Esophagus mucosa (tissue), 1 donor: ENCODE data around the gene DLX3. TPM values are rescaled to one million over a fixed set of nuclear protein-coding genes. Genes with fewer than 3 reads are reported as not detected.
"Not testable (repeated sequence)": the region's sequence is repeated elsewhere in the genome, so short reads cannot be mapped to it uniquely, and the experiment has no call there.

Experiments
- ATAC-seq: fragments of 200-7000 bp; cut with Tn5 transposase; one replicate; pipeline ENCODE4 v1.9.1; 2020
- total RNA-seq: library from RNA; stranded (reverse); gene quantifications from one replicate; pipeline ENCODE4 v1.2.4, GENCODE V29; 2023
- donor health status: DM: yes; HTN: yes; CAD: no.

DLX3 gene
- 4.0 TPM for total RNA-seq

DNA sequence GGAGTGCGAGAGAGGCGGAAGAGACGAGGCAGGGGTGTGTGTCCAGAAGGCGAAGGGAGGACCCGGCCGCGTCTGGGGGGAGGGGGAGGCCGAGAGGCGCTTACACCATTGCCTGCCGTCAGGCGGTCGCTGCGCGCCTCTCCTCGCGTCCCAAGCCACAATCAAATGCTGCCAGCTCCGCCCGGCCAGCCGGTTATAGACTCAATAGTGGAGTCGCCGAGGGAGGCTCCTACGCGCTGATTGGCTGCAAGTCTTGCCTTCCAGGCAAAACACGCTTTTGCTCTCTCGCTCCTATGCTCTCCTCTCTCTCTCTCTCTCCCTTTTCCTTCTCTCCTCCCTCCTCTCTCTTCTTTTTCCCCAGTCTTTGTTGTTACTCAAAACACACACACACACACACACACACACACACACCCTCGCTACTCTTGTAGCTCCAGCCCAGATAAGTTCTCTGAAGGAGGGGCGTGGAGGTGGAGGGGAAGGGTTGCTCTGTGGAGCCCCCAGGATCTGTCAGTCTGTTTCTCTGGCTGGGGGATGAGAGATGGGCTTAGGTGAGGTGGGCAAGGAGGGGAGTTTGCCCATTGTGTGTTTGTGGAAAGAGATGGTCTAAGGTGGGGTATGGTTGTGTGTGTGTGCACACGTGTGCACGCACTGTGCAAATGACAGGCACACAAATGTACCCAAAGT lies at the start of gene DLX3:
Gene DLX3, minus strand, starts transcription at position 170 of the 684 bp plus-strand sequence. CDS start 226 bp downstream, outside the sequence.
- peak; percentile 59 for ATAC-seq

DNA sequence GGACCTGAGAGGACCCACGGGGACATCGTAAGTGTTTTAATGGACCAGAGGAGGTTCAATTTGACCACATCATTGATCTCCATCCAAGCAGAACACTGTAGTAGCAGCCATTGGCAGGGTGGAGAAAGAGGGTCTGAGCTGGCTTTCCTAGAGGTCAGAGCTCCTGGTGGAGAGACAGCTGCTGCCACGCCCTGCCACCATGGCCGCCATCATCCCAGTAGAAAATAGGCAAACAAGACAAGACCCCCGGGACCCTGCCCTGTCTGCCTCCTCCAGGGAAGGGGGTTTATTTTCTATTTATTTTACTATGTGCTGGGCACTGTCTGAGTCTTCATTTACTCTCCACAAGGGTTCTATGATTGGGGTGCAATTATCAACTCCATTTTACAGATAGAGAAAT lies 49.5 kb upstream of the DLX3 start:
- no peak for ATAC-seq

DNA sequence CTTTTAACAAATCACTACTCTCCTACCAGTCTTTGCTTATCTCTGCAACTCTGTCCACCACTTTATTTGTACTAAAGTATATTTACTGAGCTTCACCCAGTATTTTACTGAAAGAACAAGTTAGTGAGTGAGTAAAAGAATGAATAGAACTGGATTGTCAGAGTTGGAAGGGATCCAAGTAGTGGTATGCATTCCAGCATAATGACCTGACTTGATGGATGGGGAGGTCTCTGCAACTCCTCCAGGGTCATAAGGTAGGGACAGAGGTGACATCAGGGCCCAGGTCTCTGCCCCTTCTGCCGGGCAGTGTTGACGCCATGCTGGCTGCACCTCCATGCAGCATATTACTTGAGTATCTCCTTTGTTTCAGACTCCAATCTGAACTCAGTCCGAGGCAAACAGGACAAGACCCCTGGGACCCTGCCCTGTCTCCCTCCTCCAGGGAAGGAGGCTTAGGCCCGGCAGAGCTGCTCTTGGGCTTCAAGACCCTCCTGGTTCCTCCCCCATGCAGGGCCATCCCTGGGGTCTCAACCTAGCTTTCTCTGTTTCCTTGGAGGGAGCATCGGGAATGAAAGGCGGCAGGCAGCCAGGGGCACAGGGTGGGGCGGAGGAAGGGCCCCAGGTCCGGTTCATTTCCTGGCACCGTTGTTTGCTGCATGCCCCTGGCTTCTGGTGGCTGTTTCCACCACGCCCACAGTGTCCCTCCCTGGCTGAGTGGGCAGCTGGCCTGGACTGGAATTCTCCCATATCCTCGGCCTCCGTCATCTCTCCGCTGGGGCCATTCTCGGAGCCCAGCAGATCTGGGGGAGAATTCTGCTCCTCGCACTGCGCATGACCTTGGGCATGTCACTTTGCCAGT lies 48.5 kb upstream of the DLX3 start:
- peak; percentile 17 for ATAC-seq

DNA sequence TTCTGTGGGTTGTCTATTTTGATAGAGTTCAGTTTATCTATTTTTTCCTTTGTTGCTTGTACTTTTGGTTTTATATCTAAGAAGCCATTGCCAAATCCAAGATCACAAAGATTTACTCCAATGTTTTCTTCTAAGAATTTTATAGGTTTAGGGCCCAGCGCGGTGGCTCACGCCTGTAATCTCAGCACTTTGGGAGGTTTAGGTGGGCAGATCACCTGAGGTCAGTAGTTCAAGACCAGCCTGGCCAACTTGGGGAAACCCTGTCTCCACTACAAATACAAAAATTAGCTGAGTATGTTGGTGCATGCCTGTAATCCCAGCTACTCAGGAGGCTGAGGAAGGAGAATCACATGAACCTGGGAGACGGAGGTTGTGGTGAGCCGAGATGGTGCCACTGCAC lies 47.2 kb upstream of the DLX3 start:
- no peak for ATAC-seq

DNA sequence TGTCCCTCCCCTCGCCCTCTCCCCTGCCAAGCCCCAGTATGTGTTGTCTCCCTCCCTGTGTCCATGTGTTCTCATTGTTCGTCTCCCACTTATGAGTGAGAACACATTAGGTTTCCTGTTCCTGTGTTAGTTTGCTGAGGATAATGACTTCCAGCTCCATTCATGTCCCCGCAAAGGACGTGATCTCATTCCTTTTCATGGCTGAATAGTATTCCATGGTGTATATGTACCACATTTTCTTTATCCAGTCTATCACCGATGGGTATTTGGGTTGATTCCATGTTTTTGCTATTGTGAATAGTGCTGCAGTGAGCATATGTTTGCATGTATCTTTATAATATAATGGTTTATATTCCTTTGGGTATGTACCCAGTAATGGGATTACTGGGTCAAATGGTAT lies 45.5 kb upstream of the DLX3 start:
- not testable (repeated sequence) for ATAC-seq

DNA sequence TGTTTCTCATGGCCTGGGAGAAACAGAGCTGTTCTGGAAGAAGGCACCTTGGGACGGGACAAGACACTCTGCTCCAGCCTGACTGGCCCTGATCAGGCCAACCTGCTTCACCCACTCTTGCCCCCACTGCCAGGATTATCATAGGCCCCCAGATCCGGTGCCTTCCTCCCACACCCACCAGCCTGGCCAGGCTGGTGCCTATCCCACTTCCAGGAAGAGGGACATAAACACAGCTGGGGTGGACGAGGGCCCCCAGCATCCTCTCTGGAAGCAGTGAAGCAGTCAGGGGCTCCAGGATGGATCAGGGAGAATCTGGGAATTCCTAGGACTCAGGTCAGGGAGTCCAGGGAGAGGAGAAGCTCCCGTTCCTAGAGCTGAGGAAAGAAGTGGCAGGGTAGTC lies 44.0 kb upstream of the DLX3 start:
- no peak for ATAC-seq

DNA sequence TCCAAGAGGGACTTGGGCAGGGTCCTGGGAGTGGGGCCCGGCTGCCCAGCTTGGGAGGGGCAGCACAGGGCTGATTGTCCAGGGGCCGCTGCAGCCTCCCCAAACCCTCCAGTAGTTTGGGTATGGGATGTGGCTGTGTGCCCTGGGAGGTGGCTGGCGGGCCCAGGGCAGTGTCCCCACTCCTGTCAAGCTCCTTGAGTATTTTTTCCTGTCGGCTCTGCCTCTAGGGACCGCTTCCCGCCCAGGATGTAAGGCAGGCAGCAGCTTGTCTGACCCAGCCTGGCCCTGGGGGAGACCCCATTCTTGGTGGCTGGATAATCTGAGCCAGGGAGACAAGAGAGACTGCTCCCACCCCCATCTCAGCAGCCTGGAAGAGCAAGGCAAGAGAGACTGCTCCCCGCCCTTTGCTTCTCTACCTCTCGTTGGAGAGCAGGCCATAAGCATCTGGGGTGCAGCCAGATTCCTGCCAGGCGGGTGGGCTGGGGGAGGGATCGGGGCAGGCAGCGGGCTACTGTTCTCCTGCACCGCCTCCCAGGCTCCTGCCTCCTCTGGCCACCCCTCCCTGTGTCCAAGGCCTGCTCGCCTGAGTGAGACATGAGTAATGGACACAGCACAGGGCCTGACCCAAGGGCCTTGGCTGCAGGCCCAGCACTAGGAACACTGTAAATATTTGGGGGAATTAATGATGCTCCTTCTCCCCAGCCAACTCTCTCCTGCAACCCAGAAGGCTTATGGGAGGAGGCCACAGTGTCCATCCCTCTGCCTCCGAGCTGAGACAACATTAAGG lies 42.5 kb upstream of the DLX3 start:
- peak; percentile 58 for ATAC-seq

DNA sequence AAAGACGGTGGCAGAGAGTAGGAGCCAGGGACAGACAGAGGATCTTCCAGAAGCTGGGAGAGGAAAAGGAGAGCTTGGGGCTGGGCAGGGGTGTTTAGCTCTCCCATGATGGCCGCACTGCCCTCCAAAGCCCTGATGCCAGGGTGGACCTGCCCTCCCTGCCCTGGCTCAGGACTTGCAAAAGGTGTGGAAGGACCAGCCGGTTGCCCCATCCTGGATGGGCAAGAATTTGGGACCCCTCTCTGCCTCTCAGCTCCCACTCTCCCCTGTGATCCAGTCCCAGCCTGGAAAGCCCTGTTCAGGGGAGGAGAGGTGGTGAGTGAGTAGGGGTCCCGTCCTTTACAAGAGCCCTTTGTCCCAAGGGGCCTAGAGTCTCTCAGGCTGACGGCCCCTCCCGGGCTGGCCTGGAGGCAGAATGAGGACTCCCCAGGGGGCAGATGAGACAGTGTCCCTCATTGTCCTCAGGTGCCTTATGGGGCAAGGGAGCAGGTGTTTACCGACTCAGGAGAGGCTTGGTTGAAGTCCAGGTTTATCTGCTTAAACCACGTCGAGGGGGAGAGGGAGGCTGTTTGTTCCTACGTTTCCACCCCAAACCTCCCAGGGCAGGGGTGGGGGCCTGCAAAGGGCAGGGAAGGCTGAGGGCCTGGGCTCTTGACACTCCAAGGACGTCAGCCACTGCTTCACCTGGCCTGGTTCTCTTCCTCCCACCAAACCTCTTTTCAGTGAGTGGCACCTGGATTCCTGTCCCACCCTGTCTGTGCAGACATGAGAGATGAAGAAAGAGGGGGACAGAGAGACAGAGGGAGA lies 41.6 kb upstream of the DLX3 start:
- ATAC-seq = no peak

DNA sequence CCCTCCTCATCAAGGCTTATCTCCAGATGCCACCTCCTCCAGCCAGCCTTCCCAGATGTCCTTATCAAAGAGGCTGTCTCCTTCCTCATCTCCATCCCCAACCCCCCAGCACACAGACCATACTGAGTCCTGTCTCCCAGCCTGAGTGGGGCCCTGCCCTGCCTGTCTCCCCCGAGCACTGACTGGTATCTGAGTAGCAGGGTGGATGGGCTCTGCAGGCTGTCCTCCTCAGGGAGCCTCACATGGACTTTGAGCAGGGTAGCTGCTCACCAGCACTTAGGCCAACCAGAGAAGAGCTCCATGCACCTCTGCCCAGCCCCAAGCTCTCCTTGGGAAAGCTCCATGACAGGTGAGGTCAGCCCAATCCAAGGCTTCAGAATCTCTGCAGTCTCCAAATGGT lies 40.9 kb upstream of the DLX3 start:
- ATAC-seq = no peak

DNA sequence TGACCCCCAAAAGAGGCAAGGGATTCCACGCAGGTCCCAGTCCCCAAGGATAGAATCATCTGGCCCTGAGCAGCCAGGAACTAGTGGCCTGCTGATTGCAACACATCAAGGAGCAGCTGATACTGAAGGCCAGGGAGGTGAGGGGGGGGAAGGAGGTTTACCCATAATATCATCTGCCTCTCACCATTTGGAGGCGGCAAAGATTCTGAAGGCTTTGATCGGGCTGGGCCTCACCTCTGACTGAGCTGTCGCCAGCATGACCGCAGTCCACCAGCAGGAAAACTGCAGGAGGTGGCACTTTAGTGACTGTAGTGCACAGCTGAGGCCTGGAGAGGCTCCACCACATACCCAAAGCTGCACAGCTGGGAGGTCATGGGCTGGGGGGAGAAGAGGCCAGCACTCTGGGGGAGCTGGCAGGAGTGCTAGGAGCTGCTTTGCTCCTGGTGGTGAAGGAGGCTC lies 40.4 kb upstream of the DLX3 start:
- no peak for ATAC-seq

DNA sequence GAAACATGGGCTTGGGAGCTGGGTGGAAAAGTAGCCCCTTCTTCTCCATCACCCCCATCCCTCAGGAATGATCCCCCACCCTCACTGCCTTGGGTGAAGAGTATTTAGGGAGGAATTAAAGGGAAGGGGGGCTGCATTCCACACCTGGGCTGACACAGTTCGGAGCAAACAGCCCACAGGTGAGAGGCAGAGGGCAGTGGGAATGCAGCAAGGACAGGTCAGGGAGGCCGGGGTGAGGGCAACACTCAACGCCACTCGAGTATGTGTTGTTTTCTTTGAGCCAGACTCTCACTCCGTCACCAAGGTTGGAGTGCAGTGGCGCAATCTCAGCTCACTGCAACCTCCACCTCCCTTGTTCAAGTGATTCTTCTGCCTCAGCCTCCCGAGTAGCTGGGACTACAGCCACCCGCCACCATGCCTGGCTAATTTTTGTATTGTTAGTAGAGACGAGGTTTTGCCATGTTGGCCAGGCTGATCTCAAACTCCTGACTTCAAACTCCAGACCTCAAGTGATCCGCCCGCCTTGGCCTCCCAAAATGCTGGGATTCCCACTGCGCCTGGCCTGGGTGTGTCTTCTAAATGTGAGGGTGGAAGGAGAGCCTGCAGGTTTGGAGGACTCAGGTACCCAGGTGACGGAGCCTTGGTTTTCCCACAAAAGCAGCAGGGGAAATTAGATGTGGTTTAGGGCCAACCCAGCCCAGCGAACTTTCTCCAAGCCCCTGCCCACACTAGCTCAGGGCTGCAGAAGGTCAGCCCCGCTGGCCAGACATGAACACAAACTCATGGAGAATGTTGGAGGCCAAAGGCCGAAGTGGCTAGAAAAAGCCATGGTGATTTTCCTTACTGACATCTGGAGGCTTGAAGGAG lies 39.7 kb upstream of the DLX3 start:
- ATAC-seq = no peak

DNA sequence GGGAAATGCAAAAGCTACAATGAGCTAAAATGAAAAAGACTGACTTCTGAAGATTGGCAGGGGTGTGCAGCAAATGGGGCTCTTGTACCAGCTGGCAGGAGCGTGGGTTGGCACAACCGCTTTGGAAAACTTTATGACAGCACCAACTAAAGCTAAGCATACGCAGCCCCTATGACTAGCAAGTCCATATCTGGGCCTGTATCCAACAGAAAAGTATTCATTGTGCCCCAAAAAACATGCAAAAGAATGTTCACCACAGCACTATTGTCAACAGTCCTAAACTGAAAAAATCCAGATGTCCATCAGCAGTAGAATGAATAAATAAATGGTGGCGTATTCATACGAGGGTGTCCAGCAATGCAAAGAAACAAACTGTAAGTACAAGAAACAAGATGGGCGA lies 38.3 kb upstream of the DLX3 start:
- ATAC-seq = no peak

DNA sequence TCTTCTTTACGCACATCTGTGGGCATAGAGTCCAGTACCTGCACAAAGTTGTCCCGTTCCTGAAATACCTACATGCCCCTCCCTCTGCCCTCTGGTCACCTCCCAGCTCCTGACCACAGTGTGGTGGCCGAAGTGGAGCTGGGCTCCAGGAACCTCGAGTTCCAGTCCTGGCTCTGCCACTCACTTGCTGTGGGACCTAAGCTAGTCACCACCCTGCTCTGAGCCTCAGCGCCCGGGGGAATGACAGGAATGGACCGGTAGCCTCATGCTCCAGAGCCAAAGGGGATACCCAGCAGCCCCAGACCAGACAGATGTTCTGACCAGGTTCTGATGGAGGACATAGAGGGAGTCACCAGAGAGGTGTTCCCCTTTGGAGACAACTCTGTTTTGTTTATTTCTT lies 34.2 kb upstream of the DLX3 start:
- no peak for ATAC-seq

DNA sequence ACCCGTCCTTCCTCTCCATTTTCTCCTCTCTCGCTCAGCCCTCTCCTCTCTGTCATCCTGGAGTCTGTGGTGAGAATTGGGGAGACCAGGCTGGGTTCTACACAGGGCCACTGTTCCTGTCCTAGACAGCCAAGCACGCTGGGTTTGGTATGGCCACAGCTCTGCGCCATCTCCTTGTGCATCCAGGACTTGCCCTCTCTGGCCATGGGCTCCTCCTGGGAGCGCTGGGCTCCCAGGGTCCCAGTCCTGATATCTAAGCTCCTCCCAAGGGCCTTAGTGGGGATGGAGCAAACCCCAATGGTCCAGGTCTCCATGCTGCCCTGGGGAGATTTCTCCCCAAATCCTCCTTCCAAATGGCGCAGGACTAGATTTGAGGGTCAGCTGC lies 33.7 kb upstream of the DLX3 start:
- no peak for ATAC-seq

DNA sequence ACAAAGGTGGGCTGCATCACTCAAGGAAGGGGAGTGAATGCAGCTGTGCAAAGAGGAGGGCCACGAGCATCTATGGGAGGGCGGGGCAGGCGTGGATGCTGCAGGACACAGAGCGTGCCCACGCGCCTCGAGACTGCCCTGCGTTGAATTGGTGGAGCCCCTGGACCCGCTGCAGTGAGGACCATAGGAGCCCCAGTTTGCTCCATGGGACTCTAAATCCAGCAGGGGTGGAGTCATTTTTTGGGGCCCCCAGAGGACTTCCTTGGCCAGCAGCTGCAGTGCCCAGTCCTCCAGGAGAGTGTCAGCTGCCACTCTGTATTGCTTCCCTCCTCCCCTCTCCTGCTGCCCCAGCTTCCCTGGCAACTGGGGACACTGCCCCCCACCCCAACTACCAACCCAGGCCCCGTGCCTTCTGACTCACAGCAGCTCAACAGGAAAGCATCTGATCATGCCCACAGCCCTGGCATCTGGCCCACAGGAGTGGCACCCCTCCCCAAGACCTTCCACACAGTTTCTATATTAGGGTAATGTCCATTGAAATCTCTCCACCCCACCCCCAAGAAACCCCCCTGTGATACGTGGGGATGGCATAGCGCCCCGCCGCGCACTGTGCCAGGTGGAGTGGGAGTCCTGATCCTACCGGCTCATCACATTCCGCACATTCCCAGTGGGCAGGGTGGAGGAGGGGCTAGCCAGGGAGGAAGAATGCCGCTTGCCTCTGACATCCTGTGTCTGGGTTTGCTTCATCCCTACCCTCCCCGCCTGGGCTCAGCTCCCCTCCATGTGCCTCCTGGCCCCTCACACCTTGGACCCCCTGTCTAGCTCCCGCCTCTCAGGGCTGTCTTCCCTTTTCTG lies 33.1 kb upstream of the DLX3 start:
- peak; percentile 49 for ATAC-seq

DNA sequence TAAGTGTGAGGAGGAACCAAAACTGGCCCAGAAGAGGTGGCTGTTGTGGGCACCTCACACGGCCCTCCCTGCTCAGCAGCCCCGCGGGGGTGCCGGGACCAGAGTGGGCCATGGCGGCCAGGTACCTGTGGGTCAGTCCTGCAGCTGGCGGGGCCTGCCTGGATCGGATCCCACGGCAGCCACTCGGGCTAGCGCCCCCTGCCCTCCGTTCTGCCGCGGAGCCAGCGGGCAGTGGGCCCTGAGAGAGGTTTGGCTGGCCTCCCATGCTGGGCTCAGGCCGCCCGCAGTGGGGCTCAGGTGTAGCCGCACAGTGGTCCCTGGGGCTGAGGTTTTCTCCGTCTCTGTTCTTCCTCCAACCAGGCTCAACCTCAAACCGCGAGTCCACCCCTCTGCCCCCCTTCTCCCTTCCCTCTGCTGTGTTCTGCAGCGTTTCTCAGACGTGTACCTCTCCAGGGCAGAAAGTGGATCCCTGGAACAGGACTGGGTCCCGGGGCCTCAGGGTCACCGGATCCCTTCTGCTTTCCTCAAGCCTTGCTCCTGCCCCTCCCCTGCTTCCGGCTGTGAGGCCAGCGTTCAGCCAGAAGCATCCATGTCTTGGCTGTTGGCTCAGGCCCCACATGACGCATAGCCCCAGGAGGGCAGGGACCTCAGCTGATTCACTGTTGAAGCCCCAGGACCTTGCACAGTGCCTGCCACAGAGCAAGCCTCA lies 32.3 kb upstream of the DLX3 start:
- peak; percentile 88 for ATAC-seq

DNA sequence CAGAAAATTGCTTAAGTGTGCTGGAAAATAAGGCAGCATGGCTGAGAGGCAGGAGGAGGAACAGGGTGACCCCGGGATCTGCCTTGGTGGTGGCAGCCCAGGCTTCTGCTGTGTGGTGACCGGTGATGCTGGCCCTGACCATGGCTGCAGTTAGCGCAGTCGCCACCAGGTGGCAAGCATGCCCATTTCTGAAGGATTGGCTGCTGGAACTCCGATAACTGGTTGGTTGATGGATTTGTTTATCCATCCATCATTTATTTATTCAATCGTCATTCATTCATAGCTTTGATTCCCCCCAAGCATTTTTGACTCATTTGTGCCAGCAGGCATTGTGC lies 31.8 kb upstream of the DLX3 start:
- ATAC-seq = peak; percentile 74

DNA sequence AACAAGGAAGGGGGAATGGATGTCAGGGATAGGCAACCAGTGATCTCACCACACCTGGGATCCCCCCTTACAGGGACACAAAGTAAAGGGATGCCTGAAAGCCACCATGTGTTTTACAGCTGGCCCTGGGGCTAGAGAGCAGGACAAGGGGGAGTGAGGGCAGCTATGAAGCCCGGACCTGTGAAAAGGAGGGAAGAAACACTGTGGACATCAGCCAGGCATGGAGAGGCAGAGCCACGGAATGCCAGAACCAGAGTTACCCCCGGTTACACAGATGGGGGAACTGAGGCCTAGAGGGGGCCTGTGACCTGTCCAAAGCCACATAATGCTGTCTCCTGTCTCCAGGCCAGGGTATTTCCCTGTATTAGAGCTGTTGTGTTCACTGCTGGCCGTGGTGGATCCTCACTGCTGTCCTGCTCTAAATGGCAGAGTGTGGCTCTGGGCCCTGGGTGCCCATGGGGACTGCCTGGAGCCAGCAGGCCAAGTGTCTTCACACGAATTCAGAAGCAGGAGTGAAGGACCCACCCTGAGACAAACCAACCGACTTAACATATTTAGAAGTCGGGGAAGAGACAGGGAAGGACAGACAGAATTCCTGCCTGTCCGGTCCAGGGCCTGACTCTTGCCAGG lies 31.1 kb upstream of the DLX3 start:
- ATAC-seq = no peak

DNA sequence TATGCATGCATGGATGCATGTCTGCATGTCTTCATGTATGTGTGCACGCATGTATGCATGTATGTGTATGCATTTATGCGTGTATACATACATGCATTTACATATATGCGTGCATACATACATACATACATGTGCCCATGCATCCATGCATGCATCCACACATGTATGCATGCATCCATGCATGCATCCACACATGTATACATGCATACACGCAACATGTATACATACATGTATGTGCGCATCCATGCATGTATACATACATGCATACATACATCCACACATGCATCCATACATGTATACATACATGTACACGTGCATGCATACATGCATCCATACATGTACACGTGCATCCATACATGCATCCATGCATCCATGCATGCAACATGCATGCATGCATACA lies 29.8 kb upstream of the DLX3 start:
- ATAC-seq = no peak
